A172 (cell line): ENCODE measurements around the gene SLC41A3. TPM values are rescaled to one million over a fixed set of nuclear protein-coding genes. Genes with fewer than 3 reads are reported as not detected.

Experiments used
- DNase-seq: peaks from one replicate; pipeline ENCODE4 v3.0.0-alpha.2; 2015; ENCODE audit warnings: low spot score
- total RNA-seq: library from RNA; depleted of rRNA; stranded (reverse); fragments of >200 nt; shearing (Covaris generic); gene quantifications from 2 replicates; pipeline ENCODE4 v1.2.3, GENCODE V29; 2014; rRNA removed

The SLC41A3 gene
- 40.9 and 42.3 TPM in 2 replicates for total RNA-seq

GRCh38 chr3:126083913-126084767 is at the start of gene SLC41A3:
Gene SLC41A3 (minus strand): TSS chr3:126084124. CDS start chr3:126068219, 15,905 bp downstream.
- peak; percentile 68 for DNase-seq

GRCh38 chr3:126133606-126134005 is 49.7 kb upstream of the SLC41A3 start:
- DNase-seq: no peak

- no peak for DNase-seq
These were observed 49.0 kb upstream of the SLC41A3 start for GRCh38 chr3:126132751-126133511.

- no peak for DNase-seq
These were observed 48.2 kb upstream of the SLC41A3 start for GRCh38 chr3:126131881-126132750.

GRCh38 chr3:126130981-126131745 is 47.2 kb upstream of the SLC41A3 start:
- DNase-seq: no peak

- no peak for DNase-seq
These were observed 46.3 kb upstream of the SLC41A3 start for GRCh38 chr3:126130081-126130855.

GRCh38 chr3:126129398-126129891 is 45.5 kb upstream of the SLC41A3 start:
- peak; percentile 65 for DNase-seq

GRCh38 chr3:126128504-126129397 is 44.8 kb upstream of the SLC41A3 start:
- DNase-seq: no peak

- DNase-seq: no peak
These were observed 44.0 kb upstream of the SLC41A3 start for GRCh38 chr3:126127904-126128303.

- DNase-seq: no peak
These were observed 43.5 kb upstream of the SLC41A3 start for GRCh38 chr3:126127452-126127851.

GRCh38 chr3:126126811-126127431 is 43.0 kb upstream of the SLC41A3 start:
- DNase-seq: no peak

GRCh38 chr3:126126286-126126685 is 42.4 kb upstream of the SLC41A3 start:
- DNase-seq: no peak

- DNase-seq: no peak
These were observed 41.9 kb upstream of the SLC41A3 start for GRCh38 chr3:126125781-126126251.

GRCh38 chr3:126125341-126125740 is 41.4 kb upstream of the SLC41A3 start:
- no peak for DNase-seq

GRCh38 chr3:126124896-126125295 is 41.0 kb upstream of the SLC41A3 start:
- no peak for DNase-seq

- no peak for DNase-seq
These were observed 40.4 kb upstream of the SLC41A3 start for GRCh38 chr3:126124148-126124868.

- DNase-seq: no peak
These were observed 37.7 kb upstream of the SLC41A3 start for GRCh38 chr3:126121632-126122031.

- no peak for DNase-seq
These were observed 37.1 kb upstream of the SLC41A3 start for GRCh38 chr3:126121074-126121473.
